IMR-90 (cell line): Measurements from ENCODE around the gene TLR6. TPM values are rescaled to one million over a fixed set of nuclear protein-coding genes. Genes with fewer than 3 reads are reported as not detected.

Experiments used
- ATAC-seq: fragments of 200-7000 bp; cut with Tn5 transposase; 2 replicates; pipeline ENCODE4 v1.9.1; 2020; ENCODE audit warnings: low read depth, mild to moderate bottlenecking, moderate library complexity
- BruUV-seq: library from RNA; stranded (reverse); fragments of 400-500 nt; replicated peaks from 2 replicates; lab custom pipeline; 2021; lab: Mats Ljungman, UMichigan
- CTCF ChIA-PET: fragments of 300-600 bp; formaldehyde crosslinking; extraction: SDS; loops from one replicate; lab custom pipeline; 2021; ENCODE audit warnings: antibody characterized with exemption; lab: Yijun Ruan, JAX
- POLR2A ChIA-PET: fragments of 300-600 bp; sonication (Branson Sonifier 250); formaldehyde crosslinking; loops from one replicate; lab custom pipeline; 2022; ENCODE audit warnings: antibody characterized with exemption; ENCODE audit not compliant: unreplicated experiment; lab: Charles Lee
- DNase-seq: peaks from one replicate; pipeline ENCODE4 v3.0.0; 2013
- H2AFZ ChIP-seq: replicated peaks from 2 replicates; pipeline ENCODE3; 2013; ENCODE audit warnings: low read length, mild to moderate bottlenecking; ENCODE audit not compliant: poor library complexity
- H2AK5ac ChIP-seq: 2 replicates; pipeline ENCODE4 v1.6.1; 2013; ENCODE audit warnings: low read depth, low read length, inconsistent platforms
- H2AK9ac ChIP-seq: replicated peaks from 2 replicates; pipeline ENCODE3; 2013; ENCODE audit warnings: mild to moderate bottlenecking, low read depth, low read length, moderate library complexity; ENCODE audit not compliant: poor library complexity
- H2BK120ac ChIP-seq: 2 replicates; pipeline ENCODE4 v1.6.1; 2013; ENCODE audit warnings: low read depth, low read length, inconsistent platforms
- H2BK15ac ChIP-seq: 3 replicates; pipeline ENCODE4 v1.6.1; 2013; ENCODE audit warnings: low read depth, low read length, inconsistent platforms
- H2BK20ac ChIP-seq: 2 replicates; pipeline ENCODE4 v1.6.1; 2013; ENCODE audit warnings: low read depth, mild to moderate bottlenecking, inconsistent platforms, low read length, moderate library complexity
- H2BK5ac ChIP-seq: 2 replicates; pipeline ENCODE4 v1.6.1; 2013; ENCODE audit warnings: mild to moderate bottlenecking, low read depth, low read length, inconsistent platforms; ENCODE audit not compliant: poor library complexity, severe bottlenecking
- H3K14ac ChIP-seq: replicated peaks from 2 replicates; pipeline ENCODE4 v1.6.1; 2013; ENCODE audit warnings: low read depth, low read length, inconsistent platforms
- H3K18ac ChIP-seq: 2 replicates; pipeline ENCODE4 v1.6.1; 2013; ENCODE audit warnings: low read depth, low read length, control low read depth
- H3K23ac ChIP-seq: 2 replicates; pipeline ENCODE4 v1.6.1; 2013; ENCODE audit warnings: low read depth, low read length, inconsistent platforms
- H3K27ac ChIP-seq: 2 replicates; pipeline ENCODE4 v1.5.1; 2013; ENCODE audit warnings: mild to moderate bottlenecking, control low read depth, low read length; ENCODE audit not compliant: insufficient read depth
- H3K27me3 ChIP-seq: 2 replicates; pipeline ENCODE4 v1.6.1; 2013; ENCODE audit warnings: low read length; ENCODE audit not compliant: control insufficient read depth, insufficient read depth
- H3K36me3 ChIP-seq: 2 replicates; pipeline ENCODE4 v1.6.1; 2013; ENCODE audit warnings: low read length, mixed read lengths; ENCODE audit not compliant: control insufficient read depth, insufficient read depth
- H3K4ac ChIP-seq: 2 replicates; pipeline ENCODE4 v1.6.1; 2013; ENCODE audit warnings: low read depth, low read length, inconsistent platforms
- H3K4me1 ChIP-seq: 2 replicates; pipeline ENCODE4 v1.6.1; 2013; ENCODE audit warnings: low read length, mixed read lengths; ENCODE audit not compliant: control insufficient read depth, insufficient read depth
- H3K4me2 ChIP-seq: 2 replicates; pipeline ENCODE4 v1.6.1; 2013; ENCODE audit warnings: low read depth, mild to moderate bottlenecking, control low read depth, low read length, moderate library complexity
- H3K4me3 ChIP-seq: 2 replicates; pipeline ENCODE4 v1.5.1; 2013; ENCODE audit warnings: low read depth, mild to moderate bottlenecking, control low read depth, low read length, moderate library complexity; ENCODE audit not compliant: insufficient read depth
- H3K56ac ChIP-seq: 2 replicates; pipeline ENCODE4 v1.6.1; 2013; ENCODE audit warnings: low read length, inconsistent platforms; ENCODE audit not compliant: insufficient read depth; ENCODE audit errors: extremely low read depth
- H3K79me1 ChIP-seq, 2 experiments: 2 replicates each; pipeline ENCODE4 v1.6.1; 2013; ENCODE audit warnings: low read length in 2 of 2, inconsistent platforms in 1 of 2, low read depth in 1 of 2
- H3K9ac ChIP-seq: 2 replicates; pipeline ENCODE4 v1.6.1; 2013; ENCODE audit warnings: low read depth, low read length, control low read depth
- H3K9me1 ChIP-seq: 2 replicates; pipeline ENCODE4 v1.6.1; 2013; ENCODE audit warnings: low read length, inconsistent platforms; ENCODE audit not compliant: insufficient read depth
- H3K9me3 ChIP-seq: 2 replicates; pipeline ENCODE4 v1.6.1; 2013; ENCODE audit warnings: low read length; ENCODE audit not compliant: control insufficient read depth, insufficient read depth
- H4K20me1 ChIP-seq: 2 replicates; pipeline ENCODE4 v1.6.1; 2013; ENCODE audit warnings: low read length, inconsistent platforms; ENCODE audit not compliant: insufficient read depth
- H4K5ac ChIP-seq: 2 replicates; pipeline ENCODE4 v1.6.1; 2013; ENCODE audit warnings: mild to moderate bottlenecking, low read depth, low read length, control low read depth
- H4K8ac ChIP-seq, 2 experiments: 2 replicates each; pipeline ENCODE4 v1.6.1; 2013; ENCODE audit warnings: low read depth in 2 of 2, low read length in 2 of 2, control low read depth in 1 of 2, inconsistent platforms in 1 of 2
- H4K91ac ChIP-seq: 2 replicates; pipeline ENCODE4 v1.6.1; 2013; ENCODE audit warnings: low read depth, low read length, inconsistent platforms; ENCODE audit not compliant: insufficient read depth
- BHLHE40 ChIP-seq: fragments of 150-350 bp; IDR thresholded peaks from 2 replicates; pipeline ENCODE4 v1.6.1; 2016; ENCODE audit warnings: mild to moderate bottlenecking, low read depth, low read length
- CHD1 ChIP-seq: IDR thresholded peaks from 2 replicates; pipeline ENCODE4 v1.6.1; 2012; ENCODE audit warnings: low read depth, low read length, improper control_type of control experiment
- MAFK ChIP-seq: IDR thresholded peaks from 2 replicates; pipeline ENCODE4 v1.6.1; 2012; ENCODE audit warnings: low read depth, low read length, improper control_type of control experiment
- MXI1 ChIP-seq: IDR thresholded peaks from 2 replicates; pipeline ENCODE4 v1.6.1; 2012; ENCODE audit warnings: low read depth, mild to moderate bottlenecking, low read length, moderate library complexity, borderline replicate concordance
- NFE2L2 ChIP-seq: fragments of 150-350 bp; IDR thresholded peaks from 2 replicates; pipeline ENCODE4 v1.6.1; 2016; ENCODE audit warnings: low read depth, mild to moderate bottlenecking, low read length
- WGBS, 2 experiments: methylation state at CpG; one replicate each; pipeline versions ENCODE4 v1.1.5 to v1.1.7; 2013; ENCODE audit warnings: missing lambda C conversion rate in 2 of 2; ENCODE audit not compliant: insufficient read length in 1 of 2; ENCODE audit errors: extremely low coverage in 2 of 2; 5-methylcytosine and 5-hydroxymethylcytosine counted together
- dilution Hi-C: fragments of 300-500 bp; cut with HindIII; formaldehyde crosslinking; loops from one replicate; pipeline ENCODE4 v1.14.3; 2018; ENCODE audit warnings: low sequenced_read_pairs; ENCODE audit not compliant: unreplicated experiment
- in situ Hi-C: fragments of 300-500 bp; cut with MboI; formaldehyde crosslinking; loops from 3 replicates; pipeline ENCODE4 v1.14.3; 2019; ENCODE audit warnings: low sequenced_read_pairs, inconsistent platforms, mixed read lengths
- intact Hi-C: fragments of 100-400 bp; cut with micrococcal nuclease; formaldehyde crosslinking; loops from 2 replicates; pipeline ENCODE4 v1.10.0; 2022
- polyA plus RNA-seq, 3 experiments: library from polyadenylated mRNA; depleted of rRNA; stranded (reverse); fragments of >200 nt; gene quantifications; 2 replicates each; pipeline ENCODE4 v1.2.3, GENCODE V29; 2012; ENCODE audit warnings: low replicate concordance in 1 of 3
- total RNA-seq: library from RNA; depleted of rRNA; stranded (reverse); fragments of >200 nt; gene quantifications from 2 replicates; pipeline ENCODE4 v1.2.3, GENCODE V29; 2012

TLR6 gene
- total and polyA plus RNA-seq, 2 of the 4 experiments (the other 2 are of a cell fraction): 1.4 to 3.9 TPM

DNA sequence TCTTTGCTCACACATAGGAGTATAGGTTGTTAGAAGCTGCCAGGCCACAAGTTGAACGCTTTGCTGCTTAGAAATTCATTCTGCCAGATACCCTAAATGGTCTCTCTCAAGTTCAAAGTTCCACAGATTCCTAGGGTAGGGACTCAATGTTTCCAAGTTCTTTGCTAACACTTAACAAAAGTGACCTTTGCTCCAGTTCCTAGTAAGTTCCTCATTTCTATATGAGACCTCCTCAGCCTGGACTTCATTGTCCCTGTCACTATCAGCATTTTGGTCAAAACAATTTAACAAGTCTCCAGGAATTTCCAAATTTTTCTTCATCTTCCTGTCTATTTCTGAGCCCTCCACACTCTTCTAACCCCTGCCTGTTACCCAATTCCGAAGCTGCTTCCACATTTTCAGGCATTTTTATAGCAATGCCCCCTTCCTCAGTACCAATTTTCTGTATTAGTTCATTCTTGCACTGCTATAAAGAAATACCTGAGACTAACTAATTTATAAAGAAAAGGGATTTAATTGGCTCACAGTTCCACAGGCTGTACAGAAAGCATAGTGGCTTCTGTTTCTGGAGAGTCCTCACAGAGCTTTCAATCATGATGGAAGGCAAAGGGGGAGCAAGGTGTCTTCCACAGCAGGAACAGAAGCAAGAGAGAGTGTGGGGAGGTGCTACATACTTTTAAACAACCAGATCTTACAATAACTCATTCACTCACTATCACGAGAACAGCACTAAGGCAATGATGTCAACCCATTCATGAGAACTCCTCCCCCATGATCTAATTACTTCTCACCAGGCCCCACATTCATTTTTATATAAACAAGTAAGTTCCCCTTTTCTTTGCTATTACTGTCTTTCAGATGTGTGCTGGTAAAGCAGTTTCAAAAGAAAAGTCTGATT, 40.5 kb downstream of the TLR6 start:
- peak overlapping the region; percentile 52; the same call in 1 of the 2 replicates for H3K4me2 ChIP-seq
- H2AK9ac ChIP-seq: no peak overlapping the region
- H2AK5ac ChIP-seq: no peak overlapping the region
- no peak for TF ChIP-seq NFE2L2
- no peak for TF ChIP-seq CHD1
- no peak for TF ChIP-seq BHLHE40
- no peak for TF ChIP-seq MXI1
- TF ChIP-seq MAFK: no peak
- H3K56ac ChIP-seq: no peak overlapping the region
- no peak overlapping the region; the same call in 1 of the 2 replicates for H4K91ac ChIP-seq
- ChIA-PET CTCF (no interaction called here), POLR2A (no interaction called here)
- dilution Hi-C loops: no loop called here
- ATAC-seq (peak; percentile 62), DNase-seq (peak; percentile 77)
- BruUV-seq: no TSS peak
- H3K9ac ChIP-seq: no peak overlapping the region
- no peak overlapping the region for H2AFZ ChIP-seq
- 0 out of 4 replicates have a peak overlapping the region, but pooled peaks of 1 of the 2 experiments have one; percentile 22 for H4K8ac ChIP-seq
- 40% methylated on average over 1 of the region's 3 CpGs; no CpG with 5 or more reads in 1 of the 2 experiments for WGBS, 2 experiments
- H3K79me1 ChIP-seq: no peaks in the 10 kb centered on the region
- no peak overlapping the region for H3K23ac ChIP-seq
- H3K27me3 ChIP-seq: no peaks in the 10 kb centered on the region
- H3K27ac ChIP-seq: no peak overlapping the region
- H4K5ac ChIP-seq: no peak overlapping the region
- H3K9me3 ChIP-seq: peaks cover 3% of the 10 kb centered on the region; the same call in 1 of the 2 replicates
- peak overlapping the region; percentile 51 for H2BK5ac ChIP-seq
- H2BK20ac ChIP-seq: peak overlapping the region; percentile 58; the same call in 1 of the 2 replicates
- no peak overlapping the region; the same call in none of the 2 replicates for H3K18ac ChIP-seq
- no peak overlapping the region; the same call in 2 of the 3 replicates for H2BK15ac ChIP-seq
- in situ Hi-C loops: no loop called here
- H4K20me1 ChIP-seq: no peaks in the 10 kb centered on the region
- no peaks in the 10 kb centered on the region for H3K36me3 ChIP-seq
- intact Hi-C loops: no loop called here
- H3K4me3 ChIP-seq: no peak overlapping the region
- H3K9me1 ChIP-seq: no peaks in the 10 kb centered on the region; the same call in 1 of the 2 replicates
- 0 out of 2 replicates have a peak overlapping the region, but pooled peaks have one; percentile 19 for H3K14ac ChIP-seq
- H3K4me1 ChIP-seq: peaks cover 13% of the 10 kb centered on the region
- peak overlapping the region; percentile 57; the same call in 1 of the 2 replicates for H2BK120ac ChIP-seq
- H3K4ac ChIP-seq: peak overlapping the region; percentile 59; the same call in 1 of the 2 replicates
